ENCODE measurements around the gene SSX4B. TPM values are rescaled to one million over a fixed set of nuclear protein-coding genes. Genes with fewer than 3 reads are reported as not detected.
"Not testable (repeated sequence)": the region's sequence is repeated elsewhere in the genome, so short reads cannot be mapped to it uniquely, and the experiment has no call there.

SSX4B gene
- total and polyA plus RNA-seq, 12 donors = not detected

- H3K27me3 ChIP-seq; intact Hi-C loops (cut with DNase I); H3K36me3 ChIP-seq (replicated peaks in 1 of 2); H3K4me1 ChIP-seq (replicated peaks in 1 of 2); DNase-seq; H3K4me3 ChIP-seq; H3K9me3 ChIP-seq (replicated peaks in 1 of 3); H3K27ac ChIP-seq: not testable (repeated sequence)
- WGBS, 4 donors = 33 to 40% (median 37%) methylated on average over 1 of the region's 1 CpG
Observed at GRCh38 chrX:48397825-48398224, 13.9 kb downstream of the SSX4B start.

GRCh38 chrX:48396931-48397330 is 14.8 kb downstream of the SSX4B start:
- DNase-seq; H3K4me1 ChIP-seq (replicated peaks in 1 of 2); H3K27me3 ChIP-seq; H3K4me3 ChIP-seq; H3K9me3 ChIP-seq (replicated peaks in 1 of 3); intact Hi-C loops (cut with DNase I); H3K27ac ChIP-seq; H3K36me3 ChIP-seq (replicated peaks in 1 of 2): not testable (repeated sequence)
- WGBS, 4 donors = 54 to 92% (median 68%) methylated on average over 1 to 2 of the region's 2 CpGs

GRCh38 chrX:48383239-48383638 is 28.5 kb downstream of the SSX4B start, which contains the start of gene SSX4:
Gene SSX4 (plus strand): TSS chrX:48383539. CDS start chrX:48384054, 515 bp downstream.
- H3K36me3 ChIP-seq (replicated peaks in 1 of 2); H3K4me1 ChIP-seq (replicated peaks in 1 of 2); H3K9me3 ChIP-seq (replicated peaks in 1 of 3); intact Hi-C loops (cut with DNase I); H3K27ac ChIP-seq; H3K27me3 ChIP-seq; H3K4me3 ChIP-seq; DNase-seq: not testable (repeated sequence)
- WGBS, 4 donors = no CpG with 5 or more reads among the region's 16 CpGs

- H3K27ac ChIP-seq; intact Hi-C loops (cut with DNase I): not testable (repeated sequence)
Observed at GRCh38 chrX:48370408-48370807, 41.4 kb downstream of the SSX4B start.

GRCh38 chrX:48367717-48368408 is 43.9 kb downstream of the SSX4B start:
- H3K4me1 ChIP-seq (replicated peaks in 1 of 2); DNase-seq; H3K36me3 ChIP-seq (replicated peaks in 1 of 2); intact Hi-C loops (cut with DNase I); H3K4me3 ChIP-seq; H3K27ac ChIP-seq; H3K27me3 ChIP-seq; H3K9me3 ChIP-seq (replicated peaks in 1 of 3): not testable (repeated sequence)
- no CpG with 5 or more reads among the region's 12 CpGs for WGBS, 4 donors

More at GRCh38 chrX:48370408-48370807, 41.4 kb downstream of the SSX4B start:
- H3K4me1 ChIP-seq (replicated peaks in 1 of 2); H3K9me3 ChIP-seq (replicated peaks in 1 of 3); DNase-seq; H3K36me3 ChIP-seq (replicated peaks in 1 of 2); H3K4me3 ChIP-seq; H3K27me3 ChIP-seq: not testable (repeated sequence)
- no CpG with 5 or more reads among the region's 8 CpGs for WGBS, 4 donors

GRCh38 chrX:48359281-48359680 is 52.5 kb downstream of the SSX4B start:
- DNase-seq; intact Hi-C loops (cut with DNase I); H3K9me3 ChIP-seq (replicated peaks in 1 of 3); H3K27ac ChIP-seq; H3K27me3 ChIP-seq; H3K4me3 ChIP-seq; H3K4me1 ChIP-seq (replicated peaks in 1 of 2); H3K36me3 ChIP-seq (replicated peaks in 1 of 2): not testable (repeated sequence)
- 67 to 88% (median 81%) methylated on average over 5 to 6 of the region's 6 CpGs for WGBS, 4 donors

GRCh38 chrX:48357681-48358080 is 54.1 kb downstream of the SSX4B start:
- no peaks in the 10 kb centered on the region for H3K9me3 ChIP-seq (replicated peaks in 1 of 3)
- DNase-seq = no peak
- intact Hi-C loops (cut with DNase I) = no loop called here
- WGBS, 4 donors = 81 to 87% (median 86%) methylated on average over 8 of the region's 8 CpGs
- peaks cover 5% of the 10 kb centered on the region for H3K27me3 ChIP-seq
- TF ChIP-seq POLR2A (IDR thresholded peaks at IDR 0.05) (no peak), CTCF (IDR thresholded peaks at IDR 0.05) (no peak)
- H3K27ac ChIP-seq = no peak overlapping the region
- H3K4me1 ChIP-seq (replicated peaks in 1 of 2) = no peaks in the 10 kb centered on the region
- no peak overlapping the region for H3K4me3 ChIP-seq
- no peaks in the 10 kb centered on the region for H3K36me3 ChIP-seq (replicated peaks in 1 of 2)

GRCh38 chrX:48356315-48357094 is 55.3 kb downstream of the SSX4B start, which contains the start of gene SSX3:
Gene SSX3 (minus strand): TSS chrX:48356703. CDS start chrX:48355249, 1,454 bp downstream.
- H3K9me3 ChIP-seq (replicated peaks in 1 of 3); H3K27ac ChIP-seq; intact Hi-C loops (cut with DNase I); H3K27me3 ChIP-seq; H3K4me3 ChIP-seq; H3K4me1 ChIP-seq (replicated peaks in 1 of 2); DNase-seq; H3K36me3 ChIP-seq (replicated peaks in 1 of 2): not testable (repeated sequence)
- WGBS, 4 donors = 83 to 93% (median 87%) methylated on average over 10 to 19 of the region's 19 CpGs
